Fibroblast of skin of scalp (primary cell): ENCODE data around the gene OR2Z1.
"Not testable (repeated sequence)": the region's sequence is repeated elsewhere in the genome, so short reads cannot be mapped to it uniquely, and the experiment has no call there.

Experiments
- DNase-seq: peaks from one replicate; pipeline ENCODE4 v3.0.0-alpha.2; 2013

Gene OR2Z1

GRCh38 chr19:8703223-8703622 is 18.2 kb upstream of the OR2Z1 start:
- no peak for DNase-seq

DNA sequence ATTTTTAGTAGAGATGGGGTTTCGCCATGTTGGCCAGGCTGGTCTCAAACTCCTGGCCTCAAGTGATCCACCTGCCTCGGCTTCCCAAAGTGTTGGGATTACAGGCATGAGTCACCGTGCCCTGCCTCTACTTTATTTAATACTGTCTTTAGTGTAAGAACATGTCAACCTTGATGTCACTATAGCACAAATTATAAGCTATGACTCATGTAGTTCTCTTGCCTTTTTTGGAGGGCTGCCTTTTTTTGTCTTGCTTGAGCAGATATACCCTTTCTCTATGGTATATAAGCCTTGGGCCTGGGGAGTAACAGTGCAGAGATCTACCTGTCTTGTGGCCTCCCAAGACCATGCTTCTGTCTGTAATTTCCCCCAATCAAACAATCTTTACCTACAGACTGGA is 16.1 kb upstream of the OR2Z1 start:
- not testable (repeated sequence) for DNase-seq

- DNase-seq, result no peak
Measured at GRCh38 chr19:8705742-8706141, 15.7 kb upstream of the OR2Z1 start.

DNA sequence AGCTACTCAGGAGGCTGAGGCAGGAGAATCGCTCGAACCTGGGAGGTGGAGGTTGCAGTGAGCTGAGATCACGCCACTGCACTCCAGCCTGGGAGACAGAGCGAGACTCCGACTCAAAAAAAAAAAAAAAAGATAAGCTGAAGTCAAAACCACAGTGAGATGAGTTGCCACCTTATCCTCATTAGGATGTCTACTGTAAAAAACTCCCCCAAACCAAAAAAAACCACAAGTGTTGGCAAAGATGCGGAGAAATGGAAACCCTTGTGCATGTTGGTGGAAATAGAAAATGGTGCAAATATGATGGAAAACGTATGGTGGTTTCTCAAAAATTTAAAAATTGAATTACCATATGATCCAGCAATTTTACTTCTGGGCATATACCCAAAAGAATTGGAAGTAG is 11.1 kb upstream of the OR2Z1 start:
- not testable (repeated sequence) for DNase-seq

GRCh38 chr19:8722032-8722431 is 598 bp downstream of the OR2Z1 start:
- DNase-seq, result no peak

DNA sequence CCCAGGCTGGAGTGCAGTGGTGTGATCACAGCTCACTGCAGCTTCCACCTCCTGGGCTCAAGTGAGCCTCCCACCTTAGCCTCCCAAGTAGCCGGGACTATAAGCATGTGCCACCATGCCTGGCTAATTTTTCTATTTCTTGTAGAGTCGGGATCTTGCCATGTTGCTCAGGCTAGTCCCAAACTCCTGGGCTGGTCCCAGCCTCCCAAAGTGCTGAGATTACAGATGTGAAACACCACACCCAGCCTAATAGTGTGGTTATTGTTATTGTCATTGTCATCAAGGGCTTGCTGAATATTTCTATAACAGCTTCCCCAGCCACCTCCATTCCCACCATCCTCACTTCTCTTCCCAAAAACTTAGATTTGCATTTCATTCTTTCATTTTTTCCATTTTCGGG is 2.8 kb downstream of the OR2Z1 start:
- DNase-seq, result no peak

DNA sequence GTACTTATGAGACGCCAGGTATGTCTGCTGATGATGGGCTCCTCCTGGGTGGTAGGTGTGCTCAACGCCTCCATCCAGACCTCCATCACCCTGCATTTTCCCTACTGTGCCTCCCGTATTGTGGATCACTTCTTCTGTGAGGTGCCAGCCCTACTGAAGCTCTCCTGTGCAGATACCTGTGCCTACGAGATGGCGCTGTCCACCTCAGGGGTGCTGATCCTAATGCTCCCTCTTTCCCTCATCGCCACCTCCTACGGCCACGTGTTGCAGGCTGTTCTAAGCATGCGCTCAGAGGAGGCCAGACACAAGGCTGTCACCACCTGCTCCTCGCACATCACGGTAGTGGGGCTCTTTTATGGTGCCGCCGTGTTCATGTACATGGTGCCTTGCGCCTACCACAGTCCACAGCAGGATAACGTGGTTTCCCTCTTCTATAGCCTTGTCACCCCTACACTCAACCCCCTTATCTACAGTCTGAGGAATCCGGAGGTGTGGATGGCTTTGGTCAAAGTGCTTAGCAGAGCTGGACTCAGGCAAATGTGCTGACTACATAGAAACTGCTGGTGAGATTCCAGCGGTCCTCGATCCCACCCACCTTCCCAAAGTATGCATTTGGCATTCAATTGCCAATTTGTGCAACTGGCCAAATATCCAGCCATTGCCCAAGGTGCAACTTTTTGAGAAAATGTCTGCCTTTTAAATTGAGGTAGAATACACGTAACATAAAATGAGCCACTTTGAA is 10.2 kb downstream of the OR2Z1 start:
- DNase-seq, result no peak

GRCh38 chr19:8738377-8738776 is 16.9 kb downstream of the OR2Z1 start:
- DNase-seq, result no peak

DNA sequence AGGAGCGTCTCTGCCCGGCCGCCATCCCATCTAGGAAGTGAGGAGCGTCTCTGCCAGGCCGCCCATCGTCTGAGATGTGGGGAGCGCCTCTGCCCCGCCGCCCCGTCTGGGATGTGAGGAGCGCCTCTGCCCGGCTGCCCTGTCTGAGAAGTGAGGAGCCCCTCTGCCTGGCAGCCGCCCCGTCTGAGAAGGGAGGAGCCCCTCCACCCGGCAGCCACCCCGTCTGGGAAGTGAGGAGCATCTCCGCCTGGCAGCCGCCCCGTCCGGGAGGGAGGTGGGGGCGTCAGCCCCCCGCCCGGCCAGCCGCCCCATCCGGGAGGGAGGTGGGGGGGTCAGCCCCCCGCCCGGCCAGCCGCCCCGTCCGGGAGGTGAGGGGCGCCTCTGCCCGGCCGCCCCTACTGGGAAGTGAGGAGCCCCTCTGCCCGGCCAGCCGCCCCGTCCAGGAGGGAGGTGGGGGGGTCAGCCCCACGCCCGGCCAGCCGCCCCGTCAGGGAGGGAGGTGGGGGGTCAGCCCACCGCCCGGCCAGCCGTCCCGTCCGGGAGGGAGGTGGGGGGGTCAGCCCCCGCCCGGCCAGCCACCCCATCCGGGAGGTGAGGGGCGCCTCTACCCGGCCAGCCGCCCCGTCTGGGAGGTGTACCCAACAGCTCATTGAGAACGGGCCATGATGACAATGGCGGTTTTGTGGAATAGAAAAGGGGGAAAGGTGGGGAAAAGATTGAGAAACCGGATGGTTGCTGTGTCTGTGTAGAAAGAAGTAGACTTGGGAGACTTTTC is 18.0 kb downstream of the OR2Z1 start:
- DNase-seq, result not testable (repeated sequence)

DNA sequence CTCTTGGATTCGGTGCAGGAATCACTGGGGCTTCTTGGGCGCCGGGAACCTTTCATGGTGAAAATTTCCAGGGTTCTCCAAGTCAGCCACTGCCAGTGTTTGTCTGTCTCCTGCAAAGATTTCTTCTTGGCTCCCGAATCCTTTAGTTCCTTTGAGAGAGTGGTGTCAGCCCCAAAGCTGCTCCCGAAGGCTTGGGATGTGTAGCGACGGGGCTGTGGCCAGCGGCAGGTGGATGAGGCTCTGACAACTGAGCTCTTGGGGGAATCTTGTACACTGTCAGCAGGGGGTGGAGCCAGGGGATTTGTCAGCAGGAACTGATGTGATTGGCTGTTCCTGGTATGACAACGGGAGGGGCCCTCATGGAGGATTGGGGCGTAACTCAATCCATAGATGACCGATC is 45.8 kb downstream of the OR2Z1 start:
- DNase-seq, result not testable (repeated sequence)

DNA sequence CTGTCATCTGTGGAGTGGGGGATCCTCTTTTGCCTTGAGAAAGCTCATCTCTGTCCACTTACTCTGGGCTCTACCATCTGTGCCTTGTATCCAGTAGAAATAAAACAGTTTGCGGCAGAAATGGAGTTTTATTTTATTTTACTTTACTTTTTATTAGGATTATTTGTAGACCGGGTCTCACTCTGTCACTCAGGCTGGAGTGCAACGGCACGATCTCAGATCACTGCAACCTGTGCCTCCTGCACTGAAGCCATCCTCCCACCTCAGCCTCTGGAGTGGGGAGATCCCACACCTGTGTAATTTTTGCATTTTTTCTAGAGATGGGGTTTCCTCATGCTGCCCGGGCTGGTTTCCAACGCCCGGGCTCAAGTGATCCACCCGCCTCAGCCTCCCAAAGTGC is 47.8 kb downstream of the OR2Z1 start:
- DNase-seq, result not testable (repeated sequence)

GRCh38 chr19:8773587-8773986 is 52.2 kb downstream of the OR2Z1 start:
- not testable (repeated sequence) for DNase-seq
